GM12874 (cell line): ENCODE results near the gene ATP5F1B.

Experiments
- TF ChIP-seq, protein P1 (sequence below): IDR thresholded peaks from 2 replicates; pipeline ENCODE4 v1.5.1; 2011; ENCODE audit warnings: low read depth, mild to moderate bottlenecking, control low read depth, low read length, moderate library complexity; ENCODE audit not compliant: insufficient read depth

Gene ATP5F1B

DNA sequence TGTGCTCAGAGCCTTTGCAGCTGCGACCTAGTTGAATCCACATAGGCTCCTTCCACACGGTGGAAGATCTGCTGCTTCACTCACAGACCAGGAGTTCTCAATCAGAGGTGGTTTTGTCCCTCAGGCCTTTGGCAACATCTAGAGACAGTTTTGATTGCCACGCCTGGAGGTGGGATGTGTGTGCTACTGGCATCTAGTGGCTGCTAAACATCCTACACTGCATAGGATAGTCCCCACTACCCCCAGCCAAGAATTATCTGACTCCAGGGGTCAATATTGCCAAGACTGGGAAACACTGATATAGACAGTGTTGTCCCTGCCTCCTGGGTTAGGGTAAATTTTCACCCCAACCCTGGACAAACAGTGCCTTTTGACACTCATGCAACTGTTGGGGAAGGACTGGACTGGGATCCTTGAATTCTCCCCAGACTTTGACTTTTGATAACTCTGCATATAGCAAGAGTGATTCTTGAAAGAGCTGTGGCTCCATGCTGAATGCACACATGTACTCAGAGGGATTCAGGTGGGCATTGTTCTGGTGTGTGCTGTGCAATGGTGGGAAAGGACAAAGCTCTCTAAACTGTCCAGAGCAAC lies 55.5 kb downstream of the ATP5F1B start:
- TF ChIP-seq, protein P1, sequence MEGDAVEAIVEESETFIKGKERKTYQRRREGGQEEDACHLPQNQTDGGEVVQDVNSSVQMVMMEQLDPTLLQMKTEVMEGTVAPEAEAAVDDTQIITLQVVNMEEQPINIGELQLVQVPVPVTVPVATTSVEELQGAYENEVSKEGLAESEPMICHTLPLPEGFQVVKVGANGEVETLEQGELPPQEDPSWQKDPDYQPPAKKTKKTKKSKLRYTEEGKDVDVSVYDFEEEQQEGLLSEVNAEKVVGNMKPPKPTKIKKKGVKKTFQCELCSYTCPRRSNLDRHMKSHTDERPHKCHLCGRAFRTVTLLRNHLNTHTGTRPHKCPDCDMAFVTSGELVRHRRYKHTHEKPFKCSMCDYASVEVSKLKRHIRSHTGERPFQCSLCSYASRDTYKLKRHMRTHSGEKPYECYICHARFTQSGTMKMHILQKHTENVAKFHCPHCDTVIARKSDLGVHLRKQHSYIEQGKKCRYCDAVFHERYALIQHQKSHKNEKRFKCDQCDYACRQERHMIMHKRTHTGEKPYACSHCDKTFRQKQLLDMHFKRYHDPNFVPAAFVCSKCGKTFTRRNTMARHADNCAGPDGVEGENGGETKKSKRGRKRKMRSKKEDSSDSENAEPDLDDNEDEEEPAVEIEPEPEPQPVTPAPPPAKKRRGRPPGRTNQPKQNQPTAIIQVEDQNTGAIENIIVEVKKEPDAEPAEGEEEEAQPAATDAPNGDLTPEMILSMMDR, result peak; percentile 75

DNA sequence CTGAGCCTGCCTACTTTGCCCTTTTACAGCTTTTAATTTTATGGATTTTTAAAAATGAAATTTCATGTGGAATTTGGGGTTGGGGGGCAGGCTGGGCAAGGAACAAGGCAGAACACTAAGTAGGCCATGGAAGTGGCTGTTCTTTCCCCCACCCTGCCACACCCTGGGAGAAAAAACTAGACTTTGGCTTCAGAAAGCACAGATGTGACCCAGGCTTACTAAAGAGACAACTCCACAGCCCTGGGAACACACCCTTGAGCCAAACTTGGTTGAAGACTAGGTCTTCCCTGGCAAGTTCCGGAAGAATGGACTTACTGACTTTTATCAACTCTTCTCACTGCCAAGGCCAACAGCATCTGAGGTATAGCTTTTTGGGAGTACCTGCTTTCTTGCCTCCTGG lies 56.0 kb downstream of the ATP5F1B start:
- TF ChIP-seq, protein P1, result no peak
